Activated CD4-positive, alpha-beta T cell treated with anti-CD3 and anti-CD28 coated beads, Interleukin-2, amount 50 U/mL, for 4 hours (primary cell): ENCODE data around the gene SGK1.
"Not testable (repeated sequence)": the region's sequence is repeated elsewhere in the genome, so short reads cannot be mapped to it uniquely, and the experiment has no call there.

Source experiments
- DNase-seq, 2 experiments: peaks; one replicate each; pipeline ENCODE4 v3.0.0-alpha.2; 2020

The SGK1 gene

DNA sequence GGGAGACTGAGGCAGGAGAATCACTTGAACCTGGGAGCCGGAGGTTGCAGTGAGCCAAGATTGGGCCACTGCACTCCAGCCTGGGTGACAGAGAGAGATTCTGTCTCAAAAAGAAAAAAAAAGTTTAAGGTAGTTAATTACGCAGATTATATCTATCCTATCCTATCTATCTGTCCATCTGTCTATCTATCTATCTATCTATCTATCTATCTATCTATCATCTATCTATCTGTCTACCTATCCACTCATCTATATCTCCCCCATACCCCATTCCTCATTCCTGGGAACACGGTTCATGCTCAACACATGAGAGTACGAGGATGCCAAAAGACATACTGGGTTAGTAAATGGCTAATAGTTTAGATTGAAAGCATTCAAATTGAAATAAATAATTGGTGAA lies 8.3 kb upstream of the SGK1 start:
- DNase-seq, result not testable (repeated sequence)

- no peak for DNase-seq
These were observed 6.9 kb upstream of the SGK1 start for GRCh38 chr6:134324766-134325165.

GRCh38 chr6:134324141-134324540 lies 6.2 kb upstream of the SGK1 start:
- no peak for DNase-seq

- DNase-seq, result no peak
These were observed 5.8 kb upstream of the SGK1 start for GRCh38 chr6:134323698-134324097.

DNA sequence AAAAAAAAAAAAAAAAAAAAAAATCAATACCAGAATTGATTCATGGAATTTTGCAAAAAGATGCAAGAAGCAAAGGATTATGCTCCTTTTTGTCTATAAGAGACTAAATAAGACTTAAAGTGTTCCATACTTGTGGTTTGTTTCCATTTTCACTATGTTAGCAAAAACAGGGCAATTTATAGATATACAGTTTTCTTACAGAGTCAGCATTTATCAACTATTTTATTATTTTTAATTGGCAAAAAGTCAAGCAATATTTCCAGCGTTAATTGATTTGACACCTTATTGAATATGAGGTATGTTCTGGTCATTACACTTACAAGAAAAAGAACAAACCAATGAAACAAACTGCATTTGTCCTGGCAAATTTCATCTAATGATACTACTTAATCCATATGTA lies 5.4 kb upstream of the SGK1 start:
- DNase-seq, result no peak

DNA sequence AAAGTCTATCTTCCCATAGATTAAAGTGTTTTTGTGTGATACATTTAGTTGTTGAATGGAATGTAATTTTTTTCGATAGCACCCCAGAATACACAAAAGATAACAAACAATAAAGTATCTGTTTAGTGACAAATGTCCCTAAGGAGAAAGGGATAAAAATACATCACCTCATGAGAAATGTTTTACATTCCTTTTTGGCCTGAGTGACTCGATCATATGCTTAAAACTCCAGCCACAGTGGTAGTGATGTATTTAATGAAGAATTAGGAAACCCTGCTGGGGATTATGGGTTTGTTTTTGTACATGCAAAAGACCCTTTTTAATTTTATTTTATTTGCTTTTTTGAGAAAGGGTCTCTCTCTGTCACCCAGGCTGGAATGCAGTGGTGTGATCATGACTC lies 4.3 kb upstream of the SGK1 start:
- no peak for DNase-seq

DNA sequence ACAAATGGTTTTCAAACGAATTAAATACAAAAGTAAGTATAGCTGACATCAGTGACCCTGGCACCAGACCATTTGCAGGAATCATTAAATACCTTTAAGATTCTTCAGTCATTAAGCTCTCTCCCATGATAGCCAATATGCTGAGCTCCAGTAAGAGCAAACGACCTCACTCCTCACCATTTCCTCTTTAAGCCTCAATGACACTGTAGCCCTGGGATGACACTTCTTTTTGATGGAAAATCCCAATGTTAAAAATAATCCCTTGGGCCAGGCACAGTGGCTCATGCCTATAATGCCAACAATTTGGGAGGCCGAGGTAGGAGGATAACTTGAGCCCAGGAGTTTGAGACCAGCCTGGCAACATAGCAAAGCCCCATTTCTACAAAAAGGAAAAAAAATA lies 3.3 kb upstream of the SGK1 start:
- no peak for DNase-seq

- not testable (repeated sequence) for DNase-seq
These were observed 1.8 kb upstream of the SGK1 start for GRCh38 chr6:134319686-134320085.

DNA sequence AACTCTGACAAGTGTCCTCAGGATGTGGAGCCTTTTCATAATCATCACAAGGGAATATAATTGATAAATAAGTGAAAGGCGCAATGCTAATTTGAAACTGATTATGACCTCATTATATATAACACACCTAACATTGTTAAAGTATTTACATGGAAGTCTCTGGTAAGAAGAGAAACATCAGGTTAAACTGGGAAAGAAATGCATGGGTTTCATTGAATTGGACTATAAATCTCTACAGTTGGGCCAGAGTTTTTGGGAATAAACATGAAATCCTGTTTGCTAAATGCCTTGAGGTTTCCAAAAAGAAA lies 1.0 kb upstream of the SGK1 start:
- no peak for DNase-seq

- DNase-seq, result no peak
These were observed 493 bp upstream of the SGK1 start for GRCh38 chr6:134318236-134318973.

- no peak for DNase-seq
These were observed 1.0 kb downstream of the SGK1 start for GRCh38 chr6:134316733-134317431.

DNA sequence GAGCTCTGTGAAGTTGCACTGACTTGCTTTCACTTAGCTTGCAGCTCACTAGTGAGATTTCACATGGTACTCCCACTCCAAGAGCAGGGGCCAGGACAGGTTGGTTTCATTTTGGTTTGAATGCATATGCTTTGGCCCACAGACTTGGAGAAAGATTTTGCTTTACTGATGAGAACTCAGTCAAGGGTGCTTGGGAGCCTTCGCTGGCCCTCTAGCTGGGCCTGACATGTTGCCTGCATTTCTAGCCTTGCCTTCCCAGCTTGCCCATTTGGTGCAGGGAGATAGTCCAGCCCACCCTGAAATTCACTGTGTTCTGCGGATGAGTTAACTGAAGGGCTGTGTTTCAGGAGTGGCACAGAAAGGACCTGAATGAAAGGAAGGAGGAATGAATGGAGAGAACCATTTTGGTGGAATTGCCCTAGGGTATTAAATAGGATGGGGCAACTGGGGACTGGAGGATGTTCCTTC lies 1.9 kb downstream of the SGK1 start:
- no peak for DNase-seq

DNA sequence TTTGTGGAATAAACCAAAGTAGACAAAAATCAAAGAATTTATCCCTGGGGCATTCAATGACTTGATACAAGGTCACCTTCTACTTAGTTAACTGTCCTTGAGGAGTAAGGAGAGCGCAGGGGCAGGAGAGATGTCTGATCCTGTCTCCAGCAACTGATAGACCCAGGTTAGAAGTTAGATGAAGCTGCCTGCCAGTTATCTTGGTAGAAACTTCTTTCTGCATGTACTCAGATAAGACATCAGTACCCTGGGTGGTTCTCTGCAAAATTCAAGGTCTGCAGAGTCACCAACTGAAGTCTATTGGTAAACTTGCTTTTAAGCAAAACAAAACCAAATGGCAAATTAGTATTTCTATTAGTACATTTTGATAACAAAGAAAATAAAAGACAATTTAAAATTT lies 2.7 kb downstream of the SGK1 start:
- no peak for DNase-seq

DNA sequence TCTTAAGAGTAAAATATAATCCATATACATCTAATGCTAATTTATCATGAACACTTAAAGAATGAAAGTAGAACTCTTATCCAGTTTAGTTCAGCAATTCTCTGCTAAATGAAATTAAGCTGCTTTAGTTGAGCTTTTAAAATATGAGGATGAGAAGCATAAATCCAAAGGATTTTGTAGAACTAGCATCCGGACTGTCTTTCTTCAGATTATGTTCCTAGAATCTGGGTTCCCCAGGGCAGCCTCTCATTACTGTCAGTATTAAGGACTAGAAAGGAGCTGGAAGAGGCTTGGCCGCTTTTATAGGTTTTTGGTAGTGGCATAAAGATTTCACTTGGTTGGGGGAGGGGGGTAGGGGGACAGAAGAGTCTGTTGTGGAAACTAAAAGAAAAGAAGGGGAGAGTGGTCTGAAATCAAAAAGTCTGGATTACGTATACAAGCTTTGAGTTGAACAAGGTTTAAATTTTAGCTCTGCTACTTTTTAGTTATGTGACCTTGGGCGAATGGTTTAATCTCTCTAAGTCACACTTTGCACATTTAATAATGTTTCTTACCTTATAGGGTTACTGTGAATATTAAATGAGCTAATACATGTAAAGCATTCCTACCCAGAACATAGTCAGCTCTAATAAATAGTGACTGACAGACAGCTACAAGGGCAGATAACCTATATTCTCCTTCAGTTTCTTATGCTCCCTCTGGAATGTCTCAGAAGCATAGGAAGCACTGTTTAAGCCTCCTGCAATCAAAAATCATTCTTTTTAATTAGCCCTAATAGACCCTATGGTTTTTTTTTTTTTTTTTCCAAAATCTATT lies 3.7 kb downstream of the SGK1 start:
- no peak for DNase-seq

- no peak for DNase-seq
These were observed 5.8 kb downstream of the SGK1 start for GRCh38 chr6:134312038-134312660.

GRCh38 chr6:134310817-134311216 lies 7.1 kb downstream of the SGK1 start:
- no peak for DNase-seq

GRCh38 chr6:134309983-134310605 lies 7.8 kb downstream of the SGK1 start:
- no peak for DNase-seq

GRCh38 chr6:134309227-134309626 lies 8.7 kb downstream of the SGK1 start:
- no peak for DNase-seq

GRCh38 chr6:134308800-134309199 lies 9.1 kb downstream of the SGK1 start:
- no peak for DNase-seq

GRCh38 chr6:134307870-134308269 lies 10.0 kb downstream of the SGK1 start:
- no peak for DNase-seq

GRCh38 chr6:134307075-134307474 lies 10.8 kb downstream of the SGK1 start:
- DNase-seq, result no peak

DNA sequence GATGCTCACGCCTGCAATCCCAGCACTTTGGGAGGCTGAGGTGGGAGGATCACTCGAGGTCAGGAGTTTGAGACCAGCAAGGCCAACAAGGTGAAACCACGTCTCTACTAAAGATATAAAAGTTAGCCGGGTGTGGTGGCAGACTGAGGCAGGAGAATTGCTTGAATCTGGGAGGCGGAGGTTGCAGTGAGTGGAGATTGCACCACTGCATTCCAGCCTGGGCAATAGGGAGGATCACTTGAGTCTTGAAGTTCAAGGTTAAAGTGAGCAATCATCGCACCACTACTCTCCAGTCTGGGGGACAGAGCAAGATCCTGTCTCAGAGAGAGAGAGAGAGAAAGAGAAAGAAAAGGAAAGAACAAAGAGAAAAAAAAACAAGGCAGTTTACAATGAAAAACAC lies 13.5 kb downstream of the SGK1 start:
- DNase-seq, result not testable (repeated sequence)

DNA sequence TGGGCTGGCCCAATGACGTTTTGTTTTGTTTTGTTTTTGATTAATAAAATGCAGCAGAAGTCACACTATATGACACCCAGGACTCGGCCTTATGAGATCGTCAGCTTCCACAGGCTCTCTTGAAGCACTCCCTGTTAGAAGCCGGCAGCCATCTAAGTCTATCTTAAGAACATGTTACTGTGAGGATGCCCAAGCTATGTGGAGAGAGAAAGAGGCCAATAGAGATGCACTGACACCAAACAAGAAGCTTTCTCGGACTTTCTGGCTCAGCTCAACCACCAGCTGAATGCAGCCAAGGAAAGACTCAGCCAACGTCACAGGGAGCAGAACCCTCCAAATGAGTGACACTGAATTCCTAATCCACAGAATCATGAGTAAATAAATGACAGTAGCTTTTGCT lies 14.0 kb downstream of the SGK1 start:
- no peak for DNase-seq
